GM21786 (cell line): ENCODE measurements around the gene CERS1.
"Not testable (repeated sequence)": the region's sequence is repeated elsewhere in the genome, so short reads cannot be mapped to it uniquely, and the experiment has no call there.

Source experiments
- ATAC-seq: cut with Tn5 transposase; IDR thresholded peaks from one replicate; pipeline ENCODE4 v1.9.1; 2021; ENCODE audit not compliant: unreplicated experiment

CERS1 gene

GRCh38 chr19:18919900-18920214 is 23.9 kb upstream of the CERS1 start:
- no peak for ATAC-seq

GRCh38 chr19:18919086-18919899 is 23.3 kb upstream of the CERS1 start, which contains the start of the genes COPE and DDX49:
COPE (minus strand) TSS chr19:18919387; CDS start chr19:18919348, 39 bp downstream.
DDX49 (plus strand) TSS chr19:18919715; CDS start chr19:18919742, 27 bp downstream.
- peak; percentile 97 for ATAC-seq

GRCh38 chr19:18917593-18917992 is 21.6 kb upstream of the CERS1 start:
- ATAC-seq: not testable (repeated sequence)

- ATAC-seq: no peak
Observed at GRCh38 chr19:18915639-18916038, 19.7 kb upstream of the CERS1 start.

- no peak for ATAC-seq
Observed at GRCh38 chr19:18913466-18913865, 17.5 kb upstream of the CERS1 start.

- ATAC-seq: no peak
Observed at GRCh38 chr19:18912933-18913332, 17.0 kb upstream of the CERS1 start.

GRCh38 chr19:18910801-18911436 is 15.0 kb upstream of the CERS1 start:
- no peak for ATAC-seq

GRCh38 chr19:18910010-18910409 is 14.1 kb upstream of the CERS1 start:
- no peak for ATAC-seq

GRCh38 chr19:18908917-18909619 is 13.1 kb upstream of the CERS1 start:
- no peak for ATAC-seq

GRCh38 chr19:18906605-18907519 is 10.9 kb upstream of the CERS1 start:
- no peak for ATAC-seq

GRCh38 chr19:18905513-18906236 is 9.7 kb upstream of the CERS1 start:
- ATAC-seq: no peak

GRCh38 chr19:18905058-18905456 is 9.1 kb upstream of the CERS1 start:
- no peak for ATAC-seq

- ATAC-seq: no peak
Observed at GRCh38 chr19:18904334-18905057, 8.5 kb upstream of the CERS1 start.

GRCh38 chr19:18903156-18904037 is 7.4 kb upstream of the CERS1 start:
- ATAC-seq: no peak

GRCh38 chr19:18902519-18902918 is 6.6 kb upstream of the CERS1 start:
- not testable (repeated sequence) for ATAC-seq

GRCh38 chr19:18901491-18901890 is 5.5 kb upstream of the CERS1 start:
- no peak for ATAC-seq

- no peak for ATAC-seq
Observed at GRCh38 chr19:18900700-18901481, 4.9 kb upstream of the CERS1 start.
